Muscle layer of duodenum (tissue), 2 donors: ENCODE results near the gene THAP4.
A peak's percentile ranks its signal among the peaks of the same experiment; 100 is the strongest.

Experiments used
- H3K27ac ChIP-seq: one replicate; pipeline ENCODE4 v1.7.0; 2013; ENCODE audit warnings: mild to moderate bottlenecking, low read length
- H3K27me3 ChIP-seq: one replicate; pipeline ENCODE4 v1.7.0; 2013; ENCODE audit warnings: low read depth, mild to moderate bottlenecking, control low read depth, low read length
- H3K36me3 ChIP-seq, 2 donors: one replicate each; pipeline ENCODE4 v1.7.0; 2013; ENCODE audit warnings: low read length in 2 of 2, control low read depth in 1 of 2, mild to moderate bottlenecking in 1 of 2; ENCODE audit not compliant: insufficient read depth in 2 of 2, control insufficient read depth in 1 of 2
- H3K4me1 ChIP-seq, 2 donors: one replicate each; pipeline ENCODE4 v1.7.0; 2013; ENCODE audit warnings: low read length in 2 of 2, mild to moderate bottlenecking in 2 of 2, control low read depth in 1 of 2, moderate library complexity in 1 of 2; ENCODE audit not compliant: insufficient read depth in 2 of 2, control insufficient read depth in 1 of 2
- H3K4me3 ChIP-seq, 2 donors: one replicate each; pipeline ENCODE4 v1.7.0; 2013; ENCODE audit warnings: low read length in 2 of 2, low read depth in 1 of 2, mild to moderate bottlenecking in 1 of 2
- H3K9me3 ChIP-seq, 2 donors: one replicate each; pipeline ENCODE4 v1.7.0; 2013; ENCODE audit warnings: low read length in 2 of 2, control low read depth in 1 of 2, mild to moderate bottlenecking in 1 of 2; ENCODE audit not compliant: control insufficient read depth in 1 of 2
- donor health status: healthy.

Gene THAP4

DNA sequence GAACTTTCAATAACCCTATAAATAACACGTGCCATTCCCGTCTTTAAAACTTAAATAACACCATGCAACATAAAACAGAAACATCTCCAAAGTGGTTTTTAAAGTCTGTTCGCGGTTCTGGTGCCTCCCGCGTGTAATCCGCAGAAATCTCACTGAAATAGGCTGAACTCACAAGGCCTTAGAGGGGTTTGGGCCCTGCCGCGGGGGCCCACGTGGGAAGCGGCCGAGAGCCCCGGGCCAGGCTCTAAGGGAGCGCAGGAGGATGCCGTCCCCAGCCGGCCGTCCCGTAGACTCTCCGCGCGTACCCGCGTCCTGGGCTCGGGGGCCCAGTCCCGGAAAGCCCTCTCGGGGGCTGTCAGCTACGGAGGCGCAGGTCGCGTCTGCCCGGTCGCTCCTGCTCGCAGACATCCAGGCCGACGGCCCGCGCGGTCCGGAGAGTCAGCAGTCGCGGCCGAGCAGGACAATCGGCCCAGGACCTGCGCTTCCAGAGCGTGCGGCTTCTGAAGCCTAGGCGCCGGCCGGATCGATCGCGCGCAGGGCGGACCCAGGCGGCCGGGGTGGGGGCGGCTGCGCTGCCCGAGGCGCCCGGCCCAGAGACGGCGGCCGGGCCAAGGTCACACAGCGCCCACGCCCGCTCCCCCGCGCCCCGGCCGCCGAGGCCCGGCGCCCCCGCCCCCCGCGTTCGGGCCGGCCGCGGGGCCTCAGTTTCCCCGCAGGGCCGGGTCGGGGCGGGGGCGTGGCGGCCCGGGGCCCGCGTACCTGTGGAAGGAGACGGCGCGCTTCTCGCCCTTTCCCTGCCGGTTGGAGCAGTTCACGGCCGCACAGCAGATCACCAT, 558 bp downstream of the THAP4 start:
- Histone ChIP-seq H3K27ac (peak overlapping the region; percentile 77), H3K27me3 (no peaks in the 10 kb centered on the region), H3K4me1 (peaks cover 9 to 50% of the 10 kb centered on the region in 2 donors), H3K4me3 (peak overlapping the region; percentile 68 to 86), H3K36me3 (peaks cover 12 to 23% of the 10 kb centered on the region in 2 donors), H3K9me3 (no peaks in the 10 kb centered on the region)

DNA sequence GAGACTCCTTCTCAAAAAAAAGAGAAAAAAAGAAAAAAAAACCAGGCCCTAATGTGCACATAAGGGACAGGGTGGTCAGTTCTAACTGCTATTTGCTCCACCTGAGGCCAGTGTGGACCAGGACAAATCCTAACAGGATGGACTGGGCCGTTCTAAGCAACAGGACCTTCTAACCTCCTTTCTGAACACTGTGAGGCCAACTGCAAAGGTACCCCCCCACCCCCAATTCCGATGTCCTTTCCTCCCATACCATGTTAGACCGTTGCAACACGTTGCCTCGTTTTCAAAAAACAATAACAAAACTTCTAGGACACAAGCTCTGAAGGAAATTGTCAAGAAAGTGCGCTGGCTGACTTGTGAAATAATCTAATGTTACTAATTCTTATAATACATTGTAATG, 1.2 kb downstream of the THAP4 start:
- no peaks in the 10 kb centered on the region for H3K27me3 ChIP-seq
- H3K36me3 ChIP-seq: peaks cover 16 to 28% of the 10 kb centered on the region in 2 donors
- no peaks in the 10 kb centered on the region for H3K9me3 ChIP-seq
- H3K4me1 ChIP-seq: peaks cover 9 to 44% of the 10 kb centered on the region in 2 donors
- peak overlapping the region; percentile 77 for H3K27ac ChIP-seq
- peak overlapping the region; percentile 68 to 86 for H3K4me3 ChIP-seq

DNA sequence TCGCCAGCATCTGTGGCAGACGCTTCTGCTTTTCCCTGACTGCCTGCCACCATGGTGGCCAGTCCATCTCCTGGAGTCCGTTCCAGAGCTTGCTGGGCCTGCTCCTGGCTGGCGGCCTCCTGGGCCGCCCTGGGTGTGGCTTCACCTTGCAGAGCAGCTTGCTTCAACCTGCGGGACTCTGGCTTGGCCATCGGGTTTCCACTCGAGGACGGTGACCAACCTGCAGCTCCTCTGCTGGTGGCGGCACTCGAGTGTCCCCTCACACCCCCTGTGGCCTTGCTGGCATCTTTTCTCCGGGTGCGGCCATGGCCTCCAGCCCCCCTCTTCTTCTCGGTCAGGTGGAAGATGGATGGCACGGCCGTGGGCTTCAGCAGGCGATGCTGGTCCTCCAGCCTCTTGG, 3.4 kb downstream of the THAP4 start:
- Histone ChIP-seq H3K27ac (no peak overlapping the region), H3K4me3 (no peak overlapping the region), H3K4me1 (peaks cover 7 to 24% of the 10 kb centered on the region in 2 donors), H3K36me3 (peaks cover 16 to 29% of the 10 kb centered on the region in 2 donors), H3K27me3 (no peaks in the 10 kb centered on the region), H3K9me3 (no peaks in the 10 kb centered on the region)

DNA sequence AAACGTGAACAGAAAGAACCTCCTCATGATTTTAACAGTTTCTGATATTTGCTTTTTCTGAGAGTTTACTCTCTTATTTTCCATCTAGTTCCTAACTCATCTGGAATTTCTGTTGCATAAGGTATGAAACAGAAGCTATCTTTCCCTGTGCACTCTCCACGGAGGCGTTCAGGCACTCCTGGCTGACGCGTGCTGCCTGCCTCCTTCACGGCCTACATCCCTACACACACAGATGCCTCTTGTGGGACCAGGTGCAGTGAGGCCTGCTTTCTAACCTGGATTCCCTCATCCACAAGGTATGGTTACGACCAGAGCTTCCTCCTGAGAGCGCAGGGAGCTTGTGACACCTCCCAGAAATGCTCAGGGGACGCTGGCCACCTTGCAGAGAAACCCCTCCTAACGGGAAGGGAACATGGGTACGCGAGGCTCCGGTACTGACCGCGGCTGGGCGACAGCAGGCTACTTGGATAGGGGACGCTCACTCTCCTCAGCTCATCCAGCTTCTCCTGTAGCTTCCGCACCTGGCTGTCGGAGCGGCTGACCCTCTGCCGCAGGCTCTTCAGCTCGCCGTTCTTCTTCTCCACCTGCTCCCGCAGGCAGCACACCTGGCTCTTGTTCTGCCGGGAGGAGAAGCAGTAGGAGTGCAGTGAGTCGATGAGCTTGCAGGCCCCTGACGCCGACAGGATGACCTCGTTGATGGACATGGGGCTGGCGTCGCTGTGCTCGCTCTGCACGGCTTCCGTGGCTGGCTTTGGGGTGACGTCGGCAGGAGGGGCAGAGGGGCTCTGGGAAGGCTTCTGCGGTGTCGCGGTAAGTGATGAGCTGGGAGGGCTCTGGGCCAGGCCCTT, 4.3 kb downstream of the THAP4 start:
- H3K36me3 ChIP-seq: peaks cover 21 to 31% of the 10 kb centered on the region in 2 donors
- H3K9me3 ChIP-seq: no peaks in the 10 kb centered on the region
- no peak overlapping the region for H3K27ac ChIP-seq
- no peak overlapping the region for H3K4me3 ChIP-seq
- no peaks in the 10 kb centered on the region for H3K27me3 ChIP-seq
- H3K4me1 ChIP-seq: peaks cover 4 to 20% of the 10 kb centered on the region in 2 donors

DNA sequence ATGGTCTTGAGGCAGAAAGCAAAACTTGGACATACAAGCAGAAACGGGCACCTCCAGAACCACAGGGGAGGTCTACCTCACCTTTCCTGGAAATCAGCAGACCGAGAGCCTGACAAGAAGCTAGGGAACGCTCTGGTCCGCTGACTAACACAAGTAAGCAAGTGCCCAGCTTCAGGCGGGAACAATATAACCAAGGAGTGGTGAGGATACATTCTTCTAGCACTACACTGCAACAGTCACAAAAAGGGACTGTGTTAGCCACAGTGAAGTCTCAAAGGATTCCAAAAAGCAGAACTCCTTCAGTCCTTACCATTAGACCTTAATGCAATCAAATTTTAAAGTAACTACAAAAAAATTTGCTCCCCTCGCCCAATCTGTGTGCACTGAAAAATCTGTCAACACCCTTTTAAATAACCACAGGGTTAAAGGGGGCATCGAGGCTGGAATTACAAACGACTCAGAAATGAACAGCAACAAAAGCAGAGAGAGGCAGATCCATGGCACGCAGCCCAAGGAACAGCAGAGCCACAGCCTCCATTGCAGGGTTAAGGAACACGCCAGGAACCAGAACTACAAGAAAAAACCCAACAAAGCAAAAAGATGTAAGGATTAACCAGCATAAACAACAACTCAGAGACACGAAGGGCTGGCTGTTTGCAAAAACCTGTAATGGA, 7.1 kb downstream of the THAP4 start:
- H3K27me3 ChIP-seq: no peaks in the 10 kb centered on the region
- H3K36me3 ChIP-seq: peaks cover 21 to 31% of the 10 kb centered on the region in 2 donors
- H3K4me3 ChIP-seq: no peak overlapping the region
- no peak overlapping the region for H3K27ac ChIP-seq
- H3K4me1 ChIP-seq: peaks cover 0 to 6% of the 10 kb centered on the region in 2 donors
- H3K9me3 ChIP-seq: no peaks in the 10 kb centered on the region

- no peaks in the 10 kb centered on the region for H3K9me3 ChIP-seq
- no peak overlapping the region for H3K4me3 ChIP-seq
- no peak overlapping the region for H3K27ac ChIP-seq
- peaks cover 12 to 19% of the 10 kb centered on the region in 2 donors for H3K36me3 ChIP-seq
- H3K27me3 ChIP-seq: no peaks in the 10 kb centered on the region
- no peaks in the 10 kb centered on the region for H3K4me1 ChIP-seq
Observed at GRCh38 chr2:241627675-241628074, 9.3 kb downstream of the THAP4 start.

DNA sequence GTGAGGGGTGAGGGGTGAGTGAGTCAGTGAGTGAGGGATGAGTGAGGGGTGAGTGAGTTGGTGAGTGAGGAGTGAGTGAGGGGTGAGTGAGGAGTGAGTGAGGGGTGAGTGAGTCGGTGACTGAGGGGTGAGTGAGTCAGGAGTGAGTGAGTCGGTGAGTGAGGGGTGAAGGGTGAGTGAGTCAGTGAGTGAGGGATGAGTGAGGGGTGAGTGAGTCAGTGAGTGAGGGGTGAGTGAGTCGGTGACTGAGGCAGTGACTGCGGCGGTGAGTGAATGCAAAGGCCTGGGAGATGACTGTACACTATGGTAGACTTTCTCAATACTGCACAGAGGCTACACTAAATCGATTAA, 16.6 kb downstream of the THAP4 start:
- no peaks in the 10 kb centered on the region for H3K36me3 ChIP-seq
- H3K4me1 ChIP-seq: peaks cover 0 to 3% of the 10 kb centered on the region in 2 donors
- no peaks in the 10 kb centered on the region for H3K9me3 ChIP-seq
- no peaks in the 10 kb centered on the region for H3K27me3 ChIP-seq
- no peak overlapping the region for H3K4me3 ChIP-seq
- H3K27ac ChIP-seq: no peak overlapping the region

DNA sequence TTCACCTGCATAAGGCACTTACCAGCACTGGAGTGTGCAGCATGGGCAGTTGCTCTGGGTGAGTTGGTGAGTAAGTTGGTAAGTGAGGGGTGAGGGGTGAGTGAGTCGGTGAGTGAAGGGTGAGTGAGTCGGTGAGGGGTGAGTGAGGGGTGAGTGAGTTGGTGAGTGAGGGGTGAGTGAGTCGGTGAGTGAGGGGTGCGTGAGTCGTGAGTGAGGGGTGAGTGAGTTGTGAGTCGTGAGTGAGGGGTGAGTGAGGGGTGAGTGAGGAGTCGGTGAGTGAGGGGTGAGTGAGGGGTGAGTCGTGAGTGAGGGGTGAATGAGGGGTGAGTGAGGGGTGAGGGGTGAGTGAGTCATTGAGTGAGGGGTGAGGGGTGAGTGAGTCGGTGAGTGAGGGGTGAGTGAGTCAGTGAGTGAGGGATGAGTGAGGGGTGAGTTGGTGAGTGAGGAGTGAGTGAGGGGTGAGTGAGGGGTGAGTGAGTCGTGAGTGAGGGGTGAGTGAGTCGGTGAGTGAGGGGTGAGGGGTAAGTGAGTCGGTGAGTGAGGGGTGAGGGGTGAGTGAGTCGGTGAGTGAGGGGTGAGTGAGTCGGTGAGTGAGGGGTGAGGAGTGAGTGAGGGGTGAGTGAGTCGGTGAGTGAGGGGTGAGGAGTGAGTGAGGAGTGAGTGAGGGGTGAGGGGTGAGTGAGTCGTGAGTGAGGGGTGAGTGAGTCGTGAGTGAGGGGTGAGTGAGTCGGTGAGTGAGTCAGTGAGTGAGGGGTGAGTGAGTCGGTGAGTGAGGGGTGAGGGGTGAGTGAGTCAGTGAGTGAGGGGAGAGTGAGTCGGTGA, 17.1 kb downstream of the THAP4 start:
- Histone ChIP-seq H3K36me3 (no peaks in the 10 kb centered on the region), H3K27ac (no peak overlapping the region), H3K4me1 (peaks cover 0 to 3% of the 10 kb centered on the region in 2 donors), H3K27me3 (no peaks in the 10 kb centered on the region), H3K4me3 (no peak overlapping the region), H3K9me3 (no peaks in the 10 kb centered on the region)

DNA sequence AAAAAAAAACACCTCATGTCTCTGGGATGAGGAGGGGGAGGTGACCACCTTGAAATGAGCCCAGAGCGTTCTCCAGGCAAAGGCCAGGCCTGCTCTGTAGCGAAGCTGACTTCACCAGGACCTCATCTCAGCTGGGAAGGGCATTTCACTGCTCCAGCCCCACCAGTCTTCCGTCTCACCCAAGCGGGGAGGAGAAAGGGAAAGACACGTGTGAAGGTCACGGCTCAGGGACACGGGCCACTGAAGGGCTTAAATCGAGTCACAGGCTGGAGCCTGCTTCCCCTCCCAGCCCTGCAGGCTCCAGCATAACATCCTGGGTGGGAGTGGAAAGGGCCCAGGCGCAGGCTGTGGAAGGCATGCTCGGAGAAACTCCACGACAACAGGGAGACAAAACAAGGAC, 18.1 kb downstream of the THAP4 start:
- Histone ChIP-seq H3K27ac (no peak overlapping the region), H3K4me1 (peaks cover 3% of the 10 kb centered on the region in 2 donors), H3K9me3 (no peaks in the 10 kb centered on the region), H3K4me3 (no peak overlapping the region), H3K27me3 (no peaks in the 10 kb centered on the region), H3K36me3 (no peaks in the 10 kb centered on the region)

GRCh38 chr2:241618296-241618805, 18.6 kb downstream of the THAP4 start:
- no peaks in the 10 kb centered on the region for H3K36me3 ChIP-seq
- no peak overlapping the region for H3K4me3 ChIP-seq
- H3K27ac ChIP-seq: no peak overlapping the region

More at GRCh38 chr2:241618296-241618805, 18.6 kb downstream of the THAP4 start:
- peaks cover 3% of the 10 kb centered on the region in 2 donors for H3K4me1 ChIP-seq
- no peaks in the 10 kb centered on the region for H3K9me3 ChIP-seq
- no peaks in the 10 kb centered on the region for H3K27me3 ChIP-seq
